Skeletal muscle satellite cell (primary cell): ENCODE results near the gene ABCD1. TPM values are rescaled to one million over a fixed set of nuclear protein-coding genes. Genes with fewer than 3 reads are reported as not detected.
"Not testable (repeated sequence)": the region's sequence is repeated elsewhere in the genome, so short reads cannot be mapped to it uniquely, and the experiment has no call there.

ENCODE experiments used
- H3K27me3 ChIP-seq: 2 replicates; pipeline ENCODE4 v1.7.0; 2013; ENCODE audit warnings: low read length; ENCODE audit not compliant: control insufficient read depth, insufficient read depth
- H3K36me3 ChIP-seq: 2 replicates; pipeline ENCODE4 v1.7.0; 2013; ENCODE audit warnings: mild to moderate bottlenecking, control low read depth, low read length; ENCODE audit not compliant: insufficient read depth
- H3K4me1 ChIP-seq: 2 replicates; pipeline ENCODE4 v1.7.0; 2013; ENCODE audit warnings: low read length; ENCODE audit not compliant: control insufficient read depth, insufficient read depth
- H3K4me2 ChIP-seq: 2 replicates; pipeline ENCODE4 v1.7.0; 2013; ENCODE audit warnings: mild to moderate bottlenecking, low read length
- H3K4me3 ChIP-seq: 2 replicates; pipeline ENCODE4 v1.7.0; 2013; ENCODE audit warnings: low read length
- H3K9ac ChIP-seq: 2 replicates; pipeline ENCODE4 v1.7.0; 2013; ENCODE audit warnings: mild to moderate bottlenecking, low read depth, low read length, moderate library complexity
- H3K9me3 ChIP-seq: replicated peaks from 2 replicates; pipeline ENCODE4 v1.7.0; 2013; ENCODE audit warnings: mild to moderate bottlenecking, control low read depth, low read length
- total RNA-seq: library from RNA; depleted of rRNA; stranded (reverse); fragments of >200 nt; gene quantifications from 2 replicates; pipeline ENCODE4 v1.2.3, GENCODE V29; 2012; rRNA removed

ABCD1 gene
- total RNA-seq: 17.2 and 17.3 TPM in 2 replicates

DNA sequence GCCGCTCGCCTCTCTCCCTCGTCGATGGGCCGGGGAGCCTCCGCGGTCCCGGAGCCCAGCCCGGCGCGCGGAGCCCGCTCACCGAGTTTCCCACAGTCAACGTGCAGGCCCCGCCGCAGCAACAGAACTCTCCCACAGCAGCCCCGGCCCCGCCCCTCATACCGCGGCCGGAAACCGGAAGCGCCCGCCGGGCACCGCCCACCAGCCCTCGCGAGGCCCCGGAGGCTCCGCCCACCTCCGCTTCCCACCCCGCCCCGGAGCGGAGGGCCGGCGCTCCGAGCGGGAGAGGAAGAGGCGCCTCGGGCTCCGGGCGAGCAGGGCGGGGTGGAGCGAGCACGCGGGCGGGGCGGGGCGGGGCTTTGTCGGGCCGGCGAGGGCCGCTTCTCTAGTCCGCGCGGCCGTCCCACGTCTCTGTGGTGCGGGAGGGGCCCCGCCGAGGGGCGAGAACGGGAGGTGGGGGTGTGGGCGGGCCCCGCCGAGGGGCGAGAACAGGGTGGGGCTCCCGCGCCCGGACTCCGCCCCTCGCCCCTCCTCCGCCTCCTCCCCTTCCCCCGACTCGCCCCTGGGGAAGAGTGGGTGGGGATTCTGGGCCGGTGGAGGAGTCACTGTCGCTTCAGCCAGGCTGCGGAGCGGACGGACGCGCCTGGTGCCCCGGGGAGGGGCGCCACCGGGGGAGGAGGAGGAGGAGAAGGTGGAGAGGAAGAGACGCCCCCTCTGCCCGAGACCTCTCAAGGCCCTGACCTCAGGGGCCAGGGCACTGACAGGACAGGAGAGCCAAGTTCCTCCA lies at the start of gene ABCD1, which contains the start of gene BCAP31:
Gene ABCD1 (plus strand): TSS at position 605 of the 787 bp plus-strand sequence. CDS start 411 bp downstream, outside the sequence.
Gene BCAP31 (minus strand): TSS at position 136 of the 787 bp plus-strand sequence. CDS start 1,143 bp downstream, outside the sequence.
- no peaks in the 10 kb centered on the region for H3K27me3 ChIP-seq
- H3K9me3 ChIP-seq: no peaks in the 10 kb centered on the region
- peak within 1 kb of the TSS; percentile 89 for H3K4me2 ChIP-seq
- peaks cover 19% of the 10 kb centered on the region for H3K36me3 ChIP-seq
- H3K9ac ChIP-seq: peak within 1 kb of the TSS; percentile 92
- H3K4me3 ChIP-seq: peak within 1 kb of the TSS; percentile 79
- H3K4me1 ChIP-seq: peaks cover 43% of the 10 kb centered on the region

DNA sequence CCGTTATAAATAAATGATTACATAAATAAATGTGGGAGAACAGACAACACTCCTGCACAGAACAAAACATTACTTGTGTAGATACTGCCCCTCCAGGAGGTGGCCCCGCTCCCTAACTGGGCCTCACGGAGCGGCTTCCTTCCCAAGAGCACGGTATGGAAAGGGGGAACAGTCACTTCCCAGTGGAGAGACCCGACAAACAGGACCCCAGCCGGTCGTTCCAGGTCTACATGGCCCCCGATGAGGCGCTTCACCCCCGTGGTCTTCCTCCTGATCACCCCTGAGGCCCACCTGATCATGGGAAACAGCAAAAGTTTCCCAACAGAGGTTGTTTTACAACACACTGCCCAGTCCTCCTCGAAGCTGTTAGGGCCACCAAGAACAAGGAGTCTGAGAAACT lies 43.5 kb upstream of the ABCD1 start:
- peaks cover 12% of the 10 kb centered on the region for H3K27me3 ChIP-seq
- no peaks in the 10 kb centered on the region for H3K9me3 ChIP-seq
- no peak overlapping the region for H3K9ac ChIP-seq
- no peak overlapping the region for H3K4me3 ChIP-seq
- no peak overlapping the region for H3K4me2 ChIP-seq
- no peaks in the 10 kb centered on the region for H3K36me3 ChIP-seq
- no peaks in the 10 kb centered on the region for H3K4me1 ChIP-seq

- not testable (repeated sequence) for H3K4me3 ChIP-seq, H3K4me2 ChIP-seq, H3K36me3 ChIP-seq, H3K4me1 ChIP-seq, H3K9ac ChIP-seq, H3K9me3 ChIP-seq
- H3K27me3 ChIP-seq: peaks cover 12% of the 10 kb centered on the region
Measured at GRCh38 chrX:153683486-153683885, 41.2 kb upstream of the ABCD1 start.

DNA sequence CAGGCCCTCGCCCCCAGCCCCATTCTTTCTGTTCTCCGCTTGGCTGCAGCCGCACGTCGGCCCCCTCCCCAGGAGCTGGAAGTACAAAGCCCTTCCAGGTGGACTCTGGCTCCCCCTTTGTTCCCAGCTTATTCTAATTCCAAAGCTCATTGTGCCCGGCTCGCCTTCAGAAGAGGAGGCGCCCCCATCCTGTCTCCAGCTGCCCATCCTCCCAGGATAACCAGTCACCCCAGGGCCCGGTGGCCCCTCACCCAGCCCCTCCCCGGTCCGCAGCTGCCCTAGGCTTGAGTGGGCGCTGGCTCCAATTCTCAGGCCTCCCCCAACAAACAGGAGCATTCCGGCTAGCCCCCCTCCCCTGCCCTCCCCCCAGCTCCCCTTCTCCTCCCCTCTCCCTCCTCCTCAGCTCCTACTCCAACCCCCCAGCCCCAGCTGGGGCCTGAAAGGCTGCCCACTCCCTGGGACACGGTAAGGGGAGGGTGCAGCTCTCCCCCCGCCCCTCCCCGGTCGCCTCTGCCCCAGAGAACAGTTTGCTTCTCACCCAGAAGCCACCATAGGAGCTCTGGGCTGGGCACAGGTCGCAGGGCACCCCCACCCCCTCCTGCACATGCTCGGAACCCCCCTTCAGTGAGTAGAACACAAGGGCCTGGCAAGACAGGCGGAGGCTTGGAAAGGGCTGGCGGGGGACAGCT lies 40.0 kb upstream of the ABCD1 start:
- no peaks in the 10 kb centered on the region for H3K36me3 ChIP-seq
- peaks cover 6% of the 10 kb centered on the region for H3K27me3 ChIP-seq
- no peak overlapping the region for H3K4me3 ChIP-seq
- H3K4me1 ChIP-seq: peaks cover 3% of the 10 kb centered on the region
- H3K9me3 ChIP-seq: no peaks in the 10 kb centered on the region
- no peak overlapping the region for H3K9ac ChIP-seq
- H3K4me2 ChIP-seq: no peak overlapping the region

DNA sequence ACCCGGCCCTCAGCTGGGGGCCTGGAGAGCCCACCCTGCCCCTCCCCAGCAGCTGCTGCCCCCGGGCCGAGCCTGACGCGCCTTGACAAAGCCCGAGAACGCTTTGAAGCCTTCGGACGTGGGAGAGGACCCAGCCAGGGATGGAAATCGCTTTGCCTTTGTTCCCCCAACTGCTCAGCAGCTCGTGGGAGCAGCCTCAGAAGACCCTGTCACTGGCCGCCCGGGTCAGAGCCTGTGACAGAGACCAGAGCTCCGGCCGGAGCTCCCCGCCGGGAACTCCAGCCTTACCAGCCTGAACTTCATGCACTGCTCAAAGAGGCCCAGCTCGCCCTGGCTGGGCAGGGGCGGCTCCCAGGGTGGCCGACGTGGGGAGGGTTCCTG lies 39.5 kb upstream of the ABCD1 start:
- H3K36me3 ChIP-seq: no peaks in the 10 kb centered on the region
- peaks cover 8% of the 10 kb centered on the region for H3K4me1 ChIP-seq
- H3K9ac ChIP-seq: no peak overlapping the region
- no peak overlapping the region for H3K4me2 ChIP-seq
- peaks cover 2% of the 10 kb centered on the region for H3K27me3 ChIP-seq
- H3K4me3 ChIP-seq: no peak overlapping the region
- H3K9me3 ChIP-seq: no peaks in the 10 kb centered on the region

- no peaks in the 10 kb centered on the region for H3K27me3 ChIP-seq
Measured at GRCh38 chrX:153685751-153686696, 38.6 kb upstream of the ABCD1 start.

GRCh38 chrX:153686711-153687110 lies 37.9 kb upstream of the ABCD1 start:
- no peaks in the 10 kb centered on the region for H3K9me3 ChIP-seq
- H3K9ac ChIP-seq: no peak overlapping the region
- H3K36me3 ChIP-seq: no peaks in the 10 kb centered on the region
- no peaks in the 10 kb centered on the region for H3K27me3 ChIP-seq
- H3K4me3 ChIP-seq: no peak overlapping the region
- H3K4me2 ChIP-seq: no peak overlapping the region
- peaks cover 9% of the 10 kb centered on the region for H3K4me1 ChIP-seq

More at GRCh38 chrX:153685751-153686696, 38.6 kb upstream of the ABCD1 start:
- H3K4me1 ChIP-seq: peaks cover 9% of the 10 kb centered on the region
- no peak overlapping the region for H3K9ac ChIP-seq
- H3K36me3 ChIP-seq: no peaks in the 10 kb centered on the region
- H3K9me3 ChIP-seq: no peaks in the 10 kb centered on the region
- no peak overlapping the region for H3K4me2 ChIP-seq
- no peak overlapping the region for H3K4me3 ChIP-seq

- Histone ChIP-seq H3K4me2 (peak within 1 kb of the TSS; percentile 73), H3K36me3 (no peaks in the 10 kb centered on the region), H3K9ac (peak within 1 kb of the TSS; percentile 26), H3K27me3 (no peaks in the 10 kb centered on the region), H3K4me1 (peaks cover 9% of the 10 kb centered on the region), H3K4me3 (peak within 1 kb of the TSS; percentile 66), H3K9me3 (no peaks in the 10 kb centered on the region)
Measured at GRCh38 chrX:153687121-153688039, 37.3 kb upstream of the ABCD1 start, which contains the start of gene SLC6A8. Gene SLC6A8, plus strand, starts transcription at chrX:153687926. Its CDS starts 649 bp downstream, at chrX:153688575.

DNA sequence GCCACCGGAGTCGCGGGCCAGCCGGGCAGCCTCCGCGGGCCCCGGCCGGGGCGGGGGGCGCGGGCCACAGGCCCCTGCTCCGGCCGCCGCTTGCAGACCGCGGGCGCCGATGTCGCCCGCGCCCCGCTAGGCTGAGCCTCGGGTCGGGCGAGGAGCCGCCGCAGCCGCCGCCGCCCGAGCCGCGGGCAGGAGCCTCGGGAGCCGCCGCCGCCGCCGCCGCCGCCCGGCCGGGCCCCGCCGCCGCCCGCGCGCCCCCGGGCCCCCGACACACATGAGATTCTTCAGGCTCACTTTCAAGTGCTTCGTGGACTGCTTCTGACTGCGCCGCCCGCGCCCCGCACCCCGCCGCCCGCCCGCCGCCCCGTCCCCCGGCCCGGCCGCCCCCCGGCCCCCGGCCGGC lies 36.6 kb upstream of the ABCD1 start:
- no peak overlapping the region for H3K4me3 ChIP-seq
- no peaks in the 10 kb centered on the region for H3K27me3 ChIP-seq
- H3K36me3 ChIP-seq: no peaks in the 10 kb centered on the region
- no peak overlapping the region for H3K4me2 ChIP-seq
- peaks cover 9% of the 10 kb centered on the region for H3K4me1 ChIP-seq
- H3K9me3 ChIP-seq: no peaks in the 10 kb centered on the region
- H3K9ac ChIP-seq: no peak overlapping the region

GRCh38 chrX:153688506-153688905 lies 36.1 kb upstream of the ABCD1 start:
- H3K4me2 ChIP-seq: peak overlapping the region; percentile 73
- peak overlapping the region; percentile 66 for H3K4me3 ChIP-seq
- H3K9ac ChIP-seq: peak overlapping the region; percentile 26

More at GRCh38 chrX:153688506-153688905, 36.1 kb upstream of the ABCD1 start:
- H3K9me3 ChIP-seq: no peaks in the 10 kb centered on the region
- H3K27me3 ChIP-seq: no peaks in the 10 kb centered on the region
- H3K36me3 ChIP-seq: no peaks in the 10 kb centered on the region
- H3K4me1 ChIP-seq: peaks cover 9% of the 10 kb centered on the region
